Brain microvascular endothelial cell (primary cell): Measurements from ENCODE around the gene KANSL1.

Experiments
- DNase-seq: peaks from one replicate; pipeline ENCODE4 v3.0.0-alpha.2; 2020
- H3K27ac ChIP-seq: fragments of 250-450 bp; sonication (Bioruptor Pico); 2 replicates; pipeline ENCODE4 v1.5.1; 2020; ENCODE audit warnings: mild to moderate bottlenecking, moderate library complexity
- H3K27me3 ChIP-seq: fragments of 250-450 bp; sonication (Bioruptor Pico); replicated peaks from 2 replicates; pipeline ENCODE4 v1.5.1; 2020; ENCODE audit warnings: mild to moderate bottlenecking
- H3K36me3 ChIP-seq: fragments of 250-450 bp; sonication (Bioruptor Pico); replicated peaks from 2 replicates; pipeline ENCODE4 v1.5.1; 2020; ENCODE audit warnings: mild to moderate bottlenecking
- H3K4me3 ChIP-seq: 2 replicates; pipeline ENCODE4 v1.5.1; 2011; ENCODE audit warnings: low read depth, mild to moderate bottlenecking, control low read depth, low read length, moderate library complexity
- in situ Hi-C: cut with HindIII; loops from 2 replicates; pipeline ENCODE4 v1.10.0; 2017; ENCODE audit warnings: low sequenced_read_pairs, low pct_ligation_motif_present
- TF ChIP-seq, protein P1 (sequence below): IDR thresholded peaks from 2 replicates; pipeline ENCODE4 v1.5.1; 2011; ENCODE audit warnings: low read depth, mild to moderate bottlenecking, moderate library complexity, low read length, control low read depth, inconsistent platforms; ENCODE audit errors: missing control alignments

KANSL1 gene

DNA sequence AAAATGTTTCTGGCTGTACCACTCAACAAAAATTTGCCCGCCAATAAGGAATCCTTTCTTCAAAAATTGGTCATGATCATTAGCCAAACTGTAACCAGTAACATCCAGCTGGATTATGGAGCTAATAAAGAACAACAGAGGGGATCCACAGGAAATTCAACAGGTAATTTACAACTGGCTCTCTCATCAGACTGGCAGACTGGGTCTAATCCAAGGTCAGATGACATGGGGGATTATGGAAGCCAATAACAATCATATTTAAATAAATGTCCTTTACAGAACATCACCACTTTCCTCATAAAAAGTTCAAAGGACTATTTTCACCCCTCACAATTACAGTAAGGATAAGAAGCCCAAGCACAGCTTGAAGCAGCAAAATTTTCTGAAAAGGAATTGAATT is 66.4 kb downstream of the KANSL1 start:
- no peak for DNase-seq
- peaks cover 3% of the 10 kb centered on the region for H3K36me3 ChIP-seq
- no peaks in the 10 kb centered on the region for H3K27me3 ChIP-seq
- in situ Hi-C loops, result no loop called here
- no peak overlapping the region for H3K27ac ChIP-seq
- H3K4me3 ChIP-seq, result no peak overlapping the region
- TF ChIP-seq, protein P1, sequence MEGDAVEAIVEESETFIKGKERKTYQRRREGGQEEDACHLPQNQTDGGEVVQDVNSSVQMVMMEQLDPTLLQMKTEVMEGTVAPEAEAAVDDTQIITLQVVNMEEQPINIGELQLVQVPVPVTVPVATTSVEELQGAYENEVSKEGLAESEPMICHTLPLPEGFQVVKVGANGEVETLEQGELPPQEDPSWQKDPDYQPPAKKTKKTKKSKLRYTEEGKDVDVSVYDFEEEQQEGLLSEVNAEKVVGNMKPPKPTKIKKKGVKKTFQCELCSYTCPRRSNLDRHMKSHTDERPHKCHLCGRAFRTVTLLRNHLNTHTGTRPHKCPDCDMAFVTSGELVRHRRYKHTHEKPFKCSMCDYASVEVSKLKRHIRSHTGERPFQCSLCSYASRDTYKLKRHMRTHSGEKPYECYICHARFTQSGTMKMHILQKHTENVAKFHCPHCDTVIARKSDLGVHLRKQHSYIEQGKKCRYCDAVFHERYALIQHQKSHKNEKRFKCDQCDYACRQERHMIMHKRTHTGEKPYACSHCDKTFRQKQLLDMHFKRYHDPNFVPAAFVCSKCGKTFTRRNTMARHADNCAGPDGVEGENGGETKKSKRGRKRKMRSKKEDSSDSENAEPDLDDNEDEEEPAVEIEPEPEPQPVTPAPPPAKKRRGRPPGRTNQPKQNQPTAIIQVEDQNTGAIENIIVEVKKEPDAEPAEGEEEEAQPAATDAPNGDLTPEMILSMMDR, result no peak

- no peak overlapping the region for H3K4me3 ChIP-seq
- DNase-seq, result peak; percentile 36
- in situ Hi-C loops, result no loop called here
- H3K27ac ChIP-seq, result peak overlapping the region; percentile 35
- no peaks in the 10 kb centered on the region for H3K27me3 ChIP-seq
- TF ChIP-seq, protein P1, result no peak
- peaks cover 3% of the 10 kb centered on the region for H3K36me3 ChIP-seq
Observed at GRCh38 chr17:46125831-46126230, 67.4 kb downstream of the KANSL1 start.

GRCh38 chr17:46124695-46125592 is 68.3 kb downstream of the KANSL1 start:
- Histone ChIP-seq H3K27me3 (no peaks in the 10 kb centered on the region), H3K36me3 (peaks cover 3% of the 10 kb centered on the region), H3K4me3 (no peak overlapping the region), H3K27ac (peak overlapping the region; percentile 35)
- TF ChIP-seq, protein P1, result no peak
- in situ Hi-C loops, result no loop called here
- DNase-seq, result no peak

- DNase-seq, result no peak
- in situ Hi-C loops, result no loop called here
- H3K27ac ChIP-seq, result no peak overlapping the region
Observed at GRCh38 chr17:46123607-46124006, 69.6 kb downstream of the KANSL1 start.

GRCh38 chr17:46122486-46122871 is 70.8 kb downstream of the KANSL1 start:
- TF ChIP-seq, protein P1, result no peak
- no peak overlapping the region for H3K4me3 ChIP-seq
- H3K27me3 ChIP-seq, result no peaks in the 10 kb centered on the region
- no peak overlapping the region for H3K27ac ChIP-seq
- H3K36me3 ChIP-seq, result peaks cover 3% of the 10 kb centered on the region
- no peak for DNase-seq
- in situ Hi-C loops, result no loop called here

More at GRCh38 chr17:46123607-46124006, 69.6 kb downstream of the KANSL1 start:
- no peak overlapping the region for H3K4me3 ChIP-seq
- no peaks in the 10 kb centered on the region for H3K27me3 ChIP-seq
- TF ChIP-seq, protein P1, result no peak
- H3K36me3 ChIP-seq, result peaks cover 3% of the 10 kb centered on the region
